ENCODE results near the gene FGF14. TPM values are rescaled to one million over a fixed set of nuclear protein-coding genes. Genes with fewer than 3 reads are reported as not detected.

Gene FGF14
- total RNA-seq, 1 experiment from 2014 or later, result 0.22 TPM

GRCh38 chr13:101875717-101876393, 526.0 kb downstream of the FGF14 start:
- H2AK5ac ChIP-seq (ENCODE audit: insufficient read length, low read length), result no peak overlapping the region
- no peaks in the 10 kb centered on the region for H3K23me2 ChIP-seq (ENCODE audit: insufficient read length, low read depth, low read length, poor library complexity, severe bottlenecking)
- no peaks in the 10 kb centered on the region for H3K27me3 Mint-ChIP-seq (ENCODE audit: low read depth)
- no peak overlapping the region for H4K91ac ChIP-seq (ENCODE audit: insufficient read length, low read depth, low read length)
- H3K79me1 ChIP-seq (ENCODE audit: insufficient read depth, low read depth, low read length, poor library complexity, severe bottlenecking), result no peaks in the 10 kb centered on the region
- H3K23ac ChIP-seq (ENCODE audit: insufficient read length, low read depth, low read length), result no peak overlapping the region
- H2BK120ac ChIP-seq (ENCODE audit: low read depth, low read length, poor library complexity, severe bottlenecking), result no peak overlapping the region
- H3K79me2 ChIP-seq (ENCODE audit: insufficient read depth, low read length), result no peaks in the 10 kb centered on the region
- no peak overlapping the region for H3K27ac ChIP-seq (ENCODE audit: insufficient read length, low read depth, low read length)
- H3K18ac ChIP-seq (ENCODE audit: insufficient read length, low read depth, low read length), result no peak overlapping the region
- H3K56ac ChIP-seq (ENCODE audit: insufficient read length, low read depth, low read length), result no peak overlapping the region
- H4K8ac ChIP-seq (replicated peaks; ENCODE audit: insufficient read length, low read depth, low read length), result no peak overlapping the region
- no peak overlapping the region for H4K5ac ChIP-seq (ENCODE audit: insufficient read length, low read depth, low read length)
- H2BK15ac ChIP-seq (ENCODE audit: low read depth, low read length), result no peak overlapping the region
- H3K9me3 Mint-ChIP-seq, result no peaks in the 10 kb centered on the region
- H4K20me1 ChIP-seq (ENCODE audit: control insufficient read depth, insufficient read depth, insufficient read length), result no peaks in the 10 kb centered on the region
- H3K4ac ChIP-seq (ENCODE audit: low read depth, low read length), result no peak overlapping the region
- H3K4me3 Mint-ChIP-seq, result no peak overlapping the region
- no peak overlapping the region for H3T11ph ChIP-seq (ENCODE audit: low read length)
- no peaks in the 10 kb centered on the region for H3K9me3 ChIP-seq (ENCODE audit: control insufficient read depth, low read depth, low read length)
- H3K4me2 ChIP-seq (ENCODE audit: insufficient read depth, insufficient read length, low read length), result no peak overlapping the region
- H2BK5ac ChIP-seq (ENCODE audit: insufficient read length, low read length), result no peak overlapping the region
- no peak overlapping the region for H2BK12ac ChIP-seq (ENCODE audit: insufficient read length, low read depth, low read length)
- H3K9ac ChIP-seq (ENCODE audit: extremely low read depth, insufficient read length, low read length), result no peak overlapping the region
- no peaks in the 10 kb centered on the region for H3K27me3 ChIP-seq (ENCODE audit: insufficient read depth, low read length)
- no CpG with 5 or more reads among the region's 7 CpGs for whole genome bisulfite sequencing (ENCODE audit: extremely low coverage, insufficient read length, low lambda C conversion rate)
- H3K27ac Mint-ChIP-seq, result no peak overlapping the region
- H2BK20ac ChIP-seq (ENCODE audit: low read depth, low read length, poor library complexity, severe bottlenecking), result no peak overlapping the region
- TF ChIP-seq, protein P1, sequence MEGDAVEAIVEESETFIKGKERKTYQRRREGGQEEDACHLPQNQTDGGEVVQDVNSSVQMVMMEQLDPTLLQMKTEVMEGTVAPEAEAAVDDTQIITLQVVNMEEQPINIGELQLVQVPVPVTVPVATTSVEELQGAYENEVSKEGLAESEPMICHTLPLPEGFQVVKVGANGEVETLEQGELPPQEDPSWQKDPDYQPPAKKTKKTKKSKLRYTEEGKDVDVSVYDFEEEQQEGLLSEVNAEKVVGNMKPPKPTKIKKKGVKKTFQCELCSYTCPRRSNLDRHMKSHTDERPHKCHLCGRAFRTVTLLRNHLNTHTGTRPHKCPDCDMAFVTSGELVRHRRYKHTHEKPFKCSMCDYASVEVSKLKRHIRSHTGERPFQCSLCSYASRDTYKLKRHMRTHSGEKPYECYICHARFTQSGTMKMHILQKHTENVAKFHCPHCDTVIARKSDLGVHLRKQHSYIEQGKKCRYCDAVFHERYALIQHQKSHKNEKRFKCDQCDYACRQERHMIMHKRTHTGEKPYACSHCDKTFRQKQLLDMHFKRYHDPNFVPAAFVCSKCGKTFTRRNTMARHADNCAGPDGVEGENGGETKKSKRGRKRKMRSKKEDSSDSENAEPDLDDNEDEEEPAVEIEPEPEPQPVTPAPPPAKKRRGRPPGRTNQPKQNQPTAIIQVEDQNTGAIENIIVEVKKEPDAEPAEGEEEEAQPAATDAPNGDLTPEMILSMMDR (conservative IDR thresholded peaks at IDR 0.05), result no peak
- no peaks in the 10 kb centered on the region for H3K4me1 Mint-ChIP-seq
- H2AFZ ChIP-seq (ENCODE audit: low read length), result no peak overlapping the region
- H3K36me3 Mint-ChIP-seq (ENCODE audit: insufficient read depth in 1 of 3, low read depth in 3 of 3), result no peaks in the 10 kb centered on the region
- no peaks in the 10 kb centered on the region for H3K4me1 ChIP-seq (ENCODE audit: insufficient read depth, low read length)
- no peak overlapping the region for H3K14ac ChIP-seq (ENCODE audit: insufficient read depth, low read length)
- DNase-seq, result no peak

All from H9 (cell line).